Peyer's patch (tissue), 4 donors: ENCODE measurements around the gene ZMYND19.

Source experiments
- POLR2A ChIP-seq, 2 donors: fragments of 450-650 bp; IDR thresholded peaks; one replicate each; pipeline ENCODE4 v1.5.1; 2017; ENCODE audit warnings: antibody characterized with exemption in 2 of 2, mild to moderate bottlenecking in 2 of 2, moderate library complexity in 2 of 2
- TF ChIP-seq, protein P1 (sequence below), 6 experiments: fragments of 450-650 bp in 4 of 6; fragments of 200-600 bp in 2 of 6; sonication (generic) in 1 of 6; IDR thresholded peaks; one replicate each; pipeline ENCODE4 v1.5.1; 2017 to 2019; ENCODE audit warnings: antibody characterized with exemption in 6 of 6, mild to moderate bottlenecking in 3 of 6, moderate library complexity in 1 of 6

DNA sequence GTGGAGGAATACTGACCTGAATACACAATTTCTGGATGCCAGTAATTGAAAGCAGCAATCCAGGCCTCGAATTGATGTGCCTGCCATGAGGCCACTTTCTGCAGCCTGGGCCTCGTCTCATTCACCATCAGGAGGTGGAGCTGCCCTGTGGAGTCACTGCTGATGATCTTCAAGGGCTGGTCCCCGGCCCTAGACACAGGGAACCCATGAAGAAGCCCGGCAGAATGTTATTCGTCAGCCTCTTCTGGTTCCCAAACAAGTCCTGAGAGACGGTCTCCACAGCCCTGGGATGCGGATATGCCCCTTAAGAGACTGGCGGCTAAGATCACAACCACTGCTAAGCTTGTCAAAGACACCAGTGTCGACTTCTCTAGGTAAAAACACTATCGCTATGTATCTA, 16.1 kb downstream of the ZMYND19 start:
- TF ChIP-seq, protein P1, sequence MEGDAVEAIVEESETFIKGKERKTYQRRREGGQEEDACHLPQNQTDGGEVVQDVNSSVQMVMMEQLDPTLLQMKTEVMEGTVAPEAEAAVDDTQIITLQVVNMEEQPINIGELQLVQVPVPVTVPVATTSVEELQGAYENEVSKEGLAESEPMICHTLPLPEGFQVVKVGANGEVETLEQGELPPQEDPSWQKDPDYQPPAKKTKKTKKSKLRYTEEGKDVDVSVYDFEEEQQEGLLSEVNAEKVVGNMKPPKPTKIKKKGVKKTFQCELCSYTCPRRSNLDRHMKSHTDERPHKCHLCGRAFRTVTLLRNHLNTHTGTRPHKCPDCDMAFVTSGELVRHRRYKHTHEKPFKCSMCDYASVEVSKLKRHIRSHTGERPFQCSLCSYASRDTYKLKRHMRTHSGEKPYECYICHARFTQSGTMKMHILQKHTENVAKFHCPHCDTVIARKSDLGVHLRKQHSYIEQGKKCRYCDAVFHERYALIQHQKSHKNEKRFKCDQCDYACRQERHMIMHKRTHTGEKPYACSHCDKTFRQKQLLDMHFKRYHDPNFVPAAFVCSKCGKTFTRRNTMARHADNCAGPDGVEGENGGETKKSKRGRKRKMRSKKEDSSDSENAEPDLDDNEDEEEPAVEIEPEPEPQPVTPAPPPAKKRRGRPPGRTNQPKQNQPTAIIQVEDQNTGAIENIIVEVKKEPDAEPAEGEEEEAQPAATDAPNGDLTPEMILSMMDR (IDR thresholded peaks at IDR 0.05) = no peak
- no peak for TF ChIP-seq POLR2A (IDR thresholded peaks at IDR 0.05)
